Liver (tissue), 9 donors: ENCODE results near the gene HOXC10. TPM values are rescaled to one million over a fixed set of nuclear protein-coding genes. Genes with fewer than 3 reads are reported as not detected.

ENCODE experiments used
- DNase-seq: peaks from one replicate; pipeline ENCODE4 v3.0.0-alpha.2; 2017; ENCODE audit warnings: low spot score
- H3K27ac ChIP-seq, 2 donors: one replicate each; pipeline ENCODE4 v1.7.0; 2013; ENCODE audit warnings: inconsistent platforms in 2 of 2, low read length in 2 of 2, control low read depth in 1 of 2, low read depth in 1 of 2, mild to moderate bottlenecking in 1 of 2
- H3K27me3 ChIP-seq, 4 donors: one replicate each; pipeline versions ENCODE4 v1.6.1 to v1.7.0; 2013; ENCODE audit warnings: low read length in 3 of 4, inconsistent platforms in 1 of 4, mild to moderate bottlenecking in 1 of 4, moderate library complexity in 1 of 4; ENCODE audit not compliant: control insufficient read depth in 4 of 4, insufficient read depth in 4 of 4
- H3K36me3 ChIP-seq, 4 donors: one replicate each; pipeline versions ENCODE4 v1.6.1 to v1.7.0; 2013; ENCODE audit warnings: low read length in 3 of 4, mild to moderate bottlenecking in 3 of 4, low read depth in 1 of 4, moderate library complexity in 1 of 4; ENCODE audit not compliant: control insufficient read depth in 4 of 4, insufficient read depth in 3 of 4
- H3K4me1 ChIP-seq, 4 donors: one replicate each; pipeline versions ENCODE4 v1.6.1 to v1.7.0; 2013; ENCODE audit warnings: low read length in 3 of 4, mild to moderate bottlenecking in 3 of 4, moderate library complexity in 1 of 4; ENCODE audit not compliant: control insufficient read depth in 4 of 4, insufficient read depth in 4 of 4
- H3K4me3 ChIP-seq, 3 donors: one replicate each; pipeline versions ENCODE4 v1.6.1 to v1.7.0; 2013; ENCODE audit warnings: low read length in 3 of 3, control low read depth in 1 of 3, low read depth in 1 of 3, mild to moderate bottlenecking in 1 of 3
- H3K9ac ChIP-seq, 2 donors: one replicate each; pipeline ENCODE4 v1.7.0; 2013; ENCODE audit warnings: low read length in 2 of 2, mild to moderate bottlenecking in 2 of 2, moderate library complexity in 2 of 2, control low read depth in 1 of 2, low read depth in 1 of 2
- H3K9me3 ChIP-seq, 4 donors: one replicate each; pipeline versions ENCODE4 v1.6.1 to v1.7.0; 2013; ENCODE audit warnings: low read length in 3 of 4; ENCODE audit not compliant: control insufficient read depth in 4 of 4
- ATF3 ChIP-seq: IDR thresholded peaks from 2 replicates; pipeline ENCODE4 v1.6.1; 2016; ENCODE audit warnings: antibody characterized with exemption
- EGR1 ChIP-seq, 2 donors: IDR thresholded peaks; 2 replicates each; pipeline ENCODE4 v1.6.1; 2016 to 2018; ENCODE audit warnings: antibody characterized with exemption in 2 of 2, low read depth in 2 of 2
- FOXA1 ChIP-seq: IDR thresholded peaks from 2 replicates; pipeline ENCODE4 v1.6.1; 2016; ENCODE audit warnings: antibody characterized with exemption
- FOXA2 ChIP-seq: IDR thresholded peaks from 2 replicates; pipeline ENCODE4 v1.6.1; 2016; ENCODE audit warnings: antibody characterized with exemption
- GABPA ChIP-seq, 2 donors: IDR thresholded peaks in 1 of 2; conservative IDR thresholded peaks in 1 of 2; 2 replicates each; pipeline ENCODE4 v1.6.1; 2016; ENCODE audit warnings: antibody characterized with exemption in 2 of 2, mild to moderate bottlenecking in 1 of 2, moderate library complexity in 1 of 2
- HNF4A ChIP-seq, 2 donors: conservative IDR thresholded peaks; 2 replicates each; pipeline ENCODE4 v1.6.1; 2016; ENCODE audit warnings: antibody characterized with exemption in 2 of 2, mild to moderate bottlenecking in 2 of 2
- HNF4G ChIP-seq: IDR thresholded peaks from 2 replicates; pipeline ENCODE4 v1.6.1; 2016; ENCODE audit warnings: antibody characterized with exemption
- JUND ChIP-seq, 2 donors: IDR thresholded peaks; 2 replicates each; pipeline ENCODE4 v1.6.1; 2016; ENCODE audit warnings: antibody characterized with exemption in 2 of 2
- MAX ChIP-seq: IDR thresholded peaks from 2 replicates; pipeline ENCODE4 v1.6.1; 2016; ENCODE audit warnings: antibody characterized with exemption
- NR2F2 ChIP-seq: IDR thresholded peaks from 2 replicates; pipeline ENCODE4 v1.6.1; 2016; ENCODE audit warnings: antibody characterized with exemption
- RAD21 ChIP-seq, 2 donors: IDR thresholded peaks; 2 replicates each; pipeline ENCODE4 v1.6.1; 2016; ENCODE audit warnings: antibody characterized with exemption in 2 of 2, mild to moderate bottlenecking in 2 of 2
- RXRA ChIP-seq, 2 donors: IDR thresholded peaks; 2 replicates each; pipeline ENCODE4 v1.6.1; 2017 to 2018; ENCODE audit warnings: antibody characterized with exemption in 2 of 2, mild to moderate bottlenecking in 1 of 2
- TAF1 ChIP-seq: conservative IDR thresholded peaks from 2 replicates; pipeline ENCODE4 v1.6.1; 2016; ENCODE audit warnings: antibody characterized with exemption, mild to moderate bottlenecking
- YY1 ChIP-seq: IDR thresholded peaks from 2 replicates; pipeline ENCODE4 v1.6.1; 2016; ENCODE audit warnings: antibody characterized with exemption, mild to moderate bottlenecking
- whole genome bisulfite sequencing: extraction: QIAGEN DNeasy Blood & Tissue Kit; methylation state at CpG from one replicate; pipeline ENCODE4 v1.1.7; 2013; 5-methylcytosine and 5-hydroxymethylcytosine counted together
- polyA plus RNA-seq, 2 donors: library from polyadenylated mRNA; stranded (reverse) in 1 of 2; unstranded in 1 of 2; fragments of 200-250 nt in 1 of 2; fragments of >200 nt in 1 of 2; fragmentation: Nextera tagmentation in 1 of 2; extraction: Ambion mirVana in 1 of 2; gene quantifications; one replicate each; pipeline versions ENCODE4 v1.2.1 to v1.2.3, GENCODE V29; 2013 to 2015
- total RNA-seq, 2 donors: library from RNA; depleted of rRNA; stranded (reverse); fragments of >200 nt; gene quantifications; one replicate each; pipeline ENCODE4 v1.2.3, GENCODE V29; 2014
- TF ChIP-seq, protein P1 (sequence below): fragments of 150-350 bp; IDR thresholded peaks from 2 replicates; pipeline ENCODE4 v1.5.1; 2017; ENCODE audit warnings: improper control_type of control experiment, low read depth, low read length; ENCODE audit not compliant: missing input control
- TF ChIP-seq, protein P2 (sequence below): IDR thresholded peaks from 2 replicates; pipeline ENCODE4 v1.6.1; 2016; ENCODE audit warnings: antibody characterized with exemption, mild to moderate bottlenecking
- TF ChIP-seq, protein P3 (sequence below): IDR thresholded peaks from 2 replicates; pipeline ENCODE4 v1.6.1; 2016; ENCODE audit warnings: antibody characterized with exemption
- donor health status: healthy.
- donor health status: healthy.
- donor health status: healthy.
- donor health status: healthy.
- donor health status: healthy.

HOXC10 gene
- total and polyA plus RNA-seq, 4 donors, result not detected

DNA sequence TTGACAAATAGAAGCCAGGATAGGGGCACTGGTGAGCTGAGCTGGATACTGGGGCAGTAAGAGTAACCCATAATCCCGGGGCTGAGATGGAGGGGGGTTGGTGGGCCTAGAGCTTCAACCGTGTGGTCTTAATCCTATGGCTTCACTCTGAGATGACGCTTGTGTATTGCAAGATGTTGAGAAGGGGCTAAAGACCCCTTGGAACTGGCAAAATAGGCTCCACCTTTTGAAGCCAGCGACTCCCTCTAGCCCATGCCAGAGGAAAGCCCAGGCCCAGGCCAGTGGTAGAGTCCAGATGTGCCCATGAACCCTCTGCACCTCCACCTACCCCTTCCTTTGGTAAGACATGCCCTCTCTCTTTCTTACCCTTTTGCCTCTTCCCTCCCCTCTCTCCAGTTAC lies 25.6 kb upstream of the HOXC10 start:
- no peak overlapping the region for H3K4me3 ChIP-seq
- 8% methylated on average over 4 of the region's 4 CpGs for WGBS
- H3K36me3 ChIP-seq, result no peaks in the 10 kb centered on the region
- H3K9ac ChIP-seq, result no peak overlapping the region
- TF ChIP-seq, protein P1, sequence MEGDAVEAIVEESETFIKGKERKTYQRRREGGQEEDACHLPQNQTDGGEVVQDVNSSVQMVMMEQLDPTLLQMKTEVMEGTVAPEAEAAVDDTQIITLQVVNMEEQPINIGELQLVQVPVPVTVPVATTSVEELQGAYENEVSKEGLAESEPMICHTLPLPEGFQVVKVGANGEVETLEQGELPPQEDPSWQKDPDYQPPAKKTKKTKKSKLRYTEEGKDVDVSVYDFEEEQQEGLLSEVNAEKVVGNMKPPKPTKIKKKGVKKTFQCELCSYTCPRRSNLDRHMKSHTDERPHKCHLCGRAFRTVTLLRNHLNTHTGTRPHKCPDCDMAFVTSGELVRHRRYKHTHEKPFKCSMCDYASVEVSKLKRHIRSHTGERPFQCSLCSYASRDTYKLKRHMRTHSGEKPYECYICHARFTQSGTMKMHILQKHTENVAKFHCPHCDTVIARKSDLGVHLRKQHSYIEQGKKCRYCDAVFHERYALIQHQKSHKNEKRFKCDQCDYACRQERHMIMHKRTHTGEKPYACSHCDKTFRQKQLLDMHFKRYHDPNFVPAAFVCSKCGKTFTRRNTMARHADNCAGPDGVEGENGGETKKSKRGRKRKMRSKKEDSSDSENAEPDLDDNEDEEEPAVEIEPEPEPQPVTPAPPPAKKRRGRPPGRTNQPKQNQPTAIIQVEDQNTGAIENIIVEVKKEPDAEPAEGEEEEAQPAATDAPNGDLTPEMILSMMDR, result no peak
- TF ChIP-seq RXRA (IDR thresholded peaks at IDR 0.05) (no peak), MAX (no peak), FOXA2 (no peak), HNF4A (conservative IDR thresholded peaks at IDR 0.05) (no peak), EGR1 (IDR thresholded peaks at IDR 0.05; ENCODE audit: low read depth in 2 of 2) (no peak), RAD21 (IDR thresholded peaks at IDR 0.05) (no peak), HNF4G (no peak), YY1 (no peak), TAF1 (no peak), ATF3 (no peak), JUND (IDR thresholded peaks at IDR 0.05) (no peak), FOXA1 (no peak)
- TF ChIP-seq, protein P2, sequence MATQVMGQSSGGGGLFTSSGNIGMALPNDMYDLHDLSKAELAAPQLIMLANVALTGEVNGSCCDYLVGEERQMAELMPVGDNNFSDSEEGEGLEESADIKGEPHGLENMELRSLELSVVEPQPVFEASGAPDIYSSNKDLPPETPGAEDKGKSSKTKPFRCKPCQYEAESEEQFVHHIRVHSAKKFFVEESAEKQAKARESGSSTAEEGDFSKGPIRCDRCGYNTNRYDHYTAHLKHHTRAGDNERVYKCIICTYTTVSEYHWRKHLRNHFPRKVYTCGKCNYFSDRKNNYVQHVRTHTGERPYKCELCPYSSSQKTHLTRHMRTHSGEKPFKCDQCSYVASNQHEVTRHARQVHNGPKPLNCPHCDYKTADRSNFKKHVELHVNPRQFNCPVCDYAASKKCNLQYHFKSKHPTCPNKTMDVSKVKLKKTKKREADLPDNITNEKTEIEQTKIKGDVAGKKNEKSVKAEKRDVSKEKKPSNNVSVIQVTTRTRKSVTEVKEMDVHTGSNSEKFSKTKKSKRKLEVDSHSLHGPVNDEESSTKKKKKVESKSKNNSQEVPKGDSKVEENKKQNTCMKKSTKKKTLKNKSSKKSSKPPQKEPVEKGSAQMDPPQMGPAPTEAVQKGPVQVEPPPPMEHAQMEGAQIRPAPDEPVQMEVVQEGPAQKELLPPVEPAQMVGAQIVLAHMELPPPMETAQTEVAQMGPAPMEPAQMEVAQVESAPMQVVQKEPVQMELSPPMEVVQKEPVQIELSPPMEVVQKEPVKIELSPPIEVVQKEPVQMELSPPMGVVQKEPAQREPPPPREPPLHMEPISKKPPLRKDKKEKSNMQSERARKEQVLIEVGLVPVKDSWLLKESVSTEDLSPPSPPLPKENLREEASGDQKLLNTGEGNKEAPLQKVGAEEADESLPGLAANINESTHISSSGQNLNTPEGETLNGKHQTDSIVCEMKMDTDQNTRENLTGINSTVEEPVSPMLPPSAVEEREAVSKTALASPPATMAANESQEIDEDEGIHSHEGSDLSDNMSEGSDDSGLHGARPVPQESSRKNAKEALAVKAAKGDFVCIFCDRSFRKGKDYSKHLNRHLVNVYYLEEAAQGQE, result no peak
- H3K4me1 ChIP-seq, result peaks cover 0 to 1% (median 0%) of the 10 kb centered on the region in 4 donors
- no peak overlapping the region for H3K27ac ChIP-seq
- no peak for DNase-seq
- peaks cover 13 to 53% (median 35%) of the 10 kb centered on the region in 4 donors for H3K27me3 ChIP-seq
- peaks cover 0 to 3% (median 0%) of the 10 kb centered on the region in 4 donors for H3K9me3 ChIP-seq

DNA sequence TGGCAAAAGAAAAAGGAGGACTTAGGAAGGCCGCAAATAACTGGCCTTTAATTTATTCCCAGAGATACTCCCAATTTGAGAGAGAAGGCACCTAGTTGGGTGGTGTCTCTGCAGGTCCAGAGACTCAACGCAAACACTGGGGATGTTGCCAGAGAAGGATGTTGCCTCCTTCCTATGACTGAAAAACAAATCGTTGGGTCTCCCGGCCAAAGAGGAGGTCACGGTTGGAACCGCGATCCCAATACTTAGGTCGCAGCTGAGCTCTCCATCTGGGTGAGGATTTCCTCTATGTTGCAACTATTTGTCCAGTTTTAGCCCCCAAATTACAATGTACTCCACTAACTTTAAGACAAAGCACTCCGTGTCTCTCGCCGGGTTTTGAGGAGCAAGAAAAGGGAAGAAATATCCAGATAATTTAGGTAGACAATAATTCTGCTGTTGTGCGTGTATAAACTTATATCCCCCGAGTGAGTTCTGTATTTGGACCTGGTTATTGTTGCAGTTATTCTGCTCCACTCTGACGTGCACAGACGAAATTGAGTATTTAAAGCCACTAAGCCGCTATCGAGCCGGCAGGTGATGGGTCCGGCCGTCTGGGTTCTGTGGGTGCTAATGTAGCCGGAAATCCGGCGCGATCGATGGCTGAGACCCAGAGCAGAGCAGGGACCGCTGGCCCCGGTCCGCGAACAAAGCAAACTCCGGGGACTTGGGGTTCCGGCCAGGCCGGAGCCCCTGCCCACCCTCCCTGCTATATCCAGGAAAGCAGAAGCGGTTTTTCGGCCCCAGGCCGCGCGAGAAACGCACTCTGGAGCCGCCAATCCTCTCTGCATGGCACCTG lies 24.5 kb upstream of the HOXC10 start:
- no peak overlapping the region for H3K9ac ChIP-seq
- peaks cover 4 to 58% (median 38%) of the 10 kb centered on the region in 4 donors for H3K27me3 ChIP-seq
- TF ChIP-seq, protein P1, result no peak
- no peak for TF ChIP-seq EGR1 (IDR thresholded peaks at IDR 0.05; ENCODE audit: low read depth in 2 of 2)
- no peak for TF ChIP-seq RAD21 (IDR thresholded peaks at IDR 0.05)
- TF ChIP-seq, protein P3, sequence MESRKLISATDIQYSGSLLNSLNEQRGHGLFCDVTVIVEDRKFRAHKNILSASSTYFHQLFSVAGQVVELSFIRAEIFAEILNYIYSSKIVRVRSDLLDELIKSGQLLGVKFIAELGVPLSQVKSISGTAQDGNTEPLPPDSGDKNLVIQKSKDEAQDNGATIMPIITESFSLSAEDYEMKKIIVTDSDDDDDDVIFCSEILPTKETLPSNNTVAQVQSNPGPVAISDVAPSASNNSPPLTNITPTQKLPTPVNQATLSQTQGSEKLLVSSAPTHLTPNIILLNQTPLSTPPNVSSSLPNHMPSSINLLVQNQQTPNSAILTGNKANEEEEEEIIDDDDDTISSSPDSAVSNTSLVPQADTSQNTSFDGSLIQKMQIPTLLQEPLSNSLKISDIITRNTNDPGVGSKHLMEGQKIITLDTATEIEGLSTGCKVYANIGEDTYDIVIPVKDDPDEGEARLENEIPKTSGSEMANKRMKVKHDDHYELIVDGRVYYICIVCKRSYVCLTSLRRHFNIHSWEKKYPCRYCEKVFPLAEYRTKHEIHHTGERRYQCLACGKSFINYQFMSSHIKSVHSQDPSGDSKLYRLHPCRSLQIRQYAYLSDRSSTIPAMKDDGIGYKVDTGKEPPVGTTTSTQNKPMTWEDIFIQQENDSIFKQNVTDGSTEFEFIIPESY, result no peak
- TF ChIP-seq ATF3, result no peak
- TF ChIP-seq FOXA1, result no peak
- no peak for TF ChIP-seq JUND (IDR thresholded peaks at IDR 0.05)
- TF ChIP-seq HNF4G, result no peak
- no peak for TF ChIP-seq YY1
- TF ChIP-seq NR2F2, result no peak
- TF ChIP-seq GABPA (IDR thresholded peaks at IDR 0.05 in 1 of 2, conservative IDR thresholded peaks at IDR 0.05 in 1 of 2), result no peak
- peaks cover 0 to 5% (median 0%) of the 10 kb centered on the region in 4 donors for H3K4me1 ChIP-seq
- H3K36me3 ChIP-seq, result no peaks in the 10 kb centered on the region
- H3K27ac ChIP-seq, result no peak overlapping the region
- H3K9me3 ChIP-seq, result peaks cover 0 to 3% (median 0%) of the 10 kb centered on the region in 4 donors
- DNase-seq, result no peak
- no peak overlapping the region for H3K4me3 ChIP-seq
- WGBS, result 10% methylated on average over 39 of the region's 39 CpGs
